Liver (tissue), 3 donors: ENCODE data around the gene F2R.

ENCODE experiments used
- FOXA1 ChIP-seq: IDR thresholded peaks from 2 replicates; pipeline ENCODE4 v1.6.1; 2016; ENCODE audit warnings: antibody characterized with exemption
- GABPA ChIP-seq, 2 donors: IDR thresholded peaks in 1 of 2; conservative IDR thresholded peaks in 1 of 2; 2 replicates each; pipeline ENCODE4 v1.6.1; 2016; ENCODE audit warnings: antibody characterized with exemption in 2 of 2, mild to moderate bottlenecking in 1 of 2, moderate library complexity in 1 of 2
- HNF4A ChIP-seq, 2 donors: conservative IDR thresholded peaks; 2 replicates each; pipeline ENCODE4 v1.6.1; 2016; ENCODE audit warnings: antibody characterized with exemption in 2 of 2, mild to moderate bottlenecking in 2 of 2
- JUND ChIP-seq, 2 donors: IDR thresholded peaks; 2 replicates each; pipeline ENCODE4 v1.6.1; 2016; ENCODE audit warnings: antibody characterized with exemption in 2 of 2
- MAX ChIP-seq: IDR thresholded peaks from 2 replicates; pipeline ENCODE4 v1.6.1; 2016; ENCODE audit warnings: antibody characterized with exemption
- RAD21 ChIP-seq, 2 donors: IDR thresholded peaks; 2 replicates each; pipeline ENCODE4 v1.6.1; 2016; ENCODE audit warnings: antibody characterized with exemption in 2 of 2, mild to moderate bottlenecking in 2 of 2
- RXRA ChIP-seq, 2 donors: IDR thresholded peaks; 2 replicates each; pipeline ENCODE4 v1.6.1; 2017 to 2018; ENCODE audit warnings: antibody characterized with exemption in 2 of 2, mild to moderate bottlenecking in 1 of 2
- SP1 ChIP-seq: IDR thresholded peaks from 2 replicates; pipeline ENCODE4 v1.6.1; 2018; ENCODE audit warnings: antibody characterized with exemption, mild to moderate bottlenecking
- TAF1 ChIP-seq: conservative IDR thresholded peaks from 2 replicates; pipeline ENCODE4 v1.6.1; 2016; ENCODE audit warnings: antibody characterized with exemption, mild to moderate bottlenecking
- YY1 ChIP-seq: IDR thresholded peaks from 2 replicates; pipeline ENCODE4 v1.6.1; 2016; ENCODE audit warnings: antibody characterized with exemption, mild to moderate bottlenecking
- ZBTB33 ChIP-seq: IDR thresholded peaks from 2 replicates; pipeline ENCODE4 v1.6.1; 2016; ENCODE audit warnings: antibody characterized with exemption
- TF ChIP-seq, protein P1 (sequence below): fragments of 150-350 bp; IDR thresholded peaks from 2 replicates; pipeline ENCODE4 v1.5.1; 2017; ENCODE audit warnings: improper control_type of control experiment, low read depth, low read length; ENCODE audit not compliant: missing input control
- TF ChIP-seq, protein P2 (sequence below): IDR thresholded peaks from 2 replicates; pipeline ENCODE4 v1.6.1; 2016; ENCODE audit warnings: antibody characterized with exemption
- TF ChIP-seq, protein P3 (sequence below): IDR thresholded peaks from 2 replicates; pipeline ENCODE4 v1.6.1; 2016; ENCODE audit warnings: antibody characterized with exemption, mild to moderate bottlenecking
- donor health status: healthy.
- donor health status: healthy.

GRCh38 chr5:76776391-76776790, 60.5 kb downstream of the F2R start:
- TF ChIP-seq, protein P1, sequence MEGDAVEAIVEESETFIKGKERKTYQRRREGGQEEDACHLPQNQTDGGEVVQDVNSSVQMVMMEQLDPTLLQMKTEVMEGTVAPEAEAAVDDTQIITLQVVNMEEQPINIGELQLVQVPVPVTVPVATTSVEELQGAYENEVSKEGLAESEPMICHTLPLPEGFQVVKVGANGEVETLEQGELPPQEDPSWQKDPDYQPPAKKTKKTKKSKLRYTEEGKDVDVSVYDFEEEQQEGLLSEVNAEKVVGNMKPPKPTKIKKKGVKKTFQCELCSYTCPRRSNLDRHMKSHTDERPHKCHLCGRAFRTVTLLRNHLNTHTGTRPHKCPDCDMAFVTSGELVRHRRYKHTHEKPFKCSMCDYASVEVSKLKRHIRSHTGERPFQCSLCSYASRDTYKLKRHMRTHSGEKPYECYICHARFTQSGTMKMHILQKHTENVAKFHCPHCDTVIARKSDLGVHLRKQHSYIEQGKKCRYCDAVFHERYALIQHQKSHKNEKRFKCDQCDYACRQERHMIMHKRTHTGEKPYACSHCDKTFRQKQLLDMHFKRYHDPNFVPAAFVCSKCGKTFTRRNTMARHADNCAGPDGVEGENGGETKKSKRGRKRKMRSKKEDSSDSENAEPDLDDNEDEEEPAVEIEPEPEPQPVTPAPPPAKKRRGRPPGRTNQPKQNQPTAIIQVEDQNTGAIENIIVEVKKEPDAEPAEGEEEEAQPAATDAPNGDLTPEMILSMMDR: no peak
- TF ChIP-seq JUND (IDR thresholded peaks at IDR 0.05) (no peak), RAD21 (IDR thresholded peaks at IDR 0.05) (no peak), MAX (no peak), ZBTB33 (no peak), RXRA (IDR thresholded peaks at IDR 0.05) (no peak), HNF4A (conservative IDR thresholded peaks at IDR 0.05) (no peak), TAF1 (no peak), SP1 (no peak), FOXA1 (no peak), YY1 (no peak), GABPA (IDR thresholded peaks at IDR 0.05 in 1 of 2, conservative IDR thresholded peaks at IDR 0.05 in 1 of 2) (no peak)
- TF ChIP-seq, protein P2, sequence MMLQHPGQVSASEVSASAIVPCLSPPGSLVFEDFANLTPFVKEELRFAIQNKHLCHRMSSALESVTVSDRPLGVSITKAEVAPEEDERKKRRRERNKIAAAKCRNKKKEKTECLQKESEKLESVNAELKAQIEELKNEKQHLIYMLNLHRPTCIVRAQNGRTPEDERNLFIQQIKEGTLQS: no peak
- TF ChIP-seq, protein P3, sequence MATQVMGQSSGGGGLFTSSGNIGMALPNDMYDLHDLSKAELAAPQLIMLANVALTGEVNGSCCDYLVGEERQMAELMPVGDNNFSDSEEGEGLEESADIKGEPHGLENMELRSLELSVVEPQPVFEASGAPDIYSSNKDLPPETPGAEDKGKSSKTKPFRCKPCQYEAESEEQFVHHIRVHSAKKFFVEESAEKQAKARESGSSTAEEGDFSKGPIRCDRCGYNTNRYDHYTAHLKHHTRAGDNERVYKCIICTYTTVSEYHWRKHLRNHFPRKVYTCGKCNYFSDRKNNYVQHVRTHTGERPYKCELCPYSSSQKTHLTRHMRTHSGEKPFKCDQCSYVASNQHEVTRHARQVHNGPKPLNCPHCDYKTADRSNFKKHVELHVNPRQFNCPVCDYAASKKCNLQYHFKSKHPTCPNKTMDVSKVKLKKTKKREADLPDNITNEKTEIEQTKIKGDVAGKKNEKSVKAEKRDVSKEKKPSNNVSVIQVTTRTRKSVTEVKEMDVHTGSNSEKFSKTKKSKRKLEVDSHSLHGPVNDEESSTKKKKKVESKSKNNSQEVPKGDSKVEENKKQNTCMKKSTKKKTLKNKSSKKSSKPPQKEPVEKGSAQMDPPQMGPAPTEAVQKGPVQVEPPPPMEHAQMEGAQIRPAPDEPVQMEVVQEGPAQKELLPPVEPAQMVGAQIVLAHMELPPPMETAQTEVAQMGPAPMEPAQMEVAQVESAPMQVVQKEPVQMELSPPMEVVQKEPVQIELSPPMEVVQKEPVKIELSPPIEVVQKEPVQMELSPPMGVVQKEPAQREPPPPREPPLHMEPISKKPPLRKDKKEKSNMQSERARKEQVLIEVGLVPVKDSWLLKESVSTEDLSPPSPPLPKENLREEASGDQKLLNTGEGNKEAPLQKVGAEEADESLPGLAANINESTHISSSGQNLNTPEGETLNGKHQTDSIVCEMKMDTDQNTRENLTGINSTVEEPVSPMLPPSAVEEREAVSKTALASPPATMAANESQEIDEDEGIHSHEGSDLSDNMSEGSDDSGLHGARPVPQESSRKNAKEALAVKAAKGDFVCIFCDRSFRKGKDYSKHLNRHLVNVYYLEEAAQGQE: no peak
